Measurements from ENCODE around the gene MICALL2. TPM values are rescaled to one million over a fixed set of nuclear protein-coding genes. Genes with fewer than 3 reads are reported as not detected.

MICALL2 gene
- polyA plus RNA-seq, 1 of the 3 experiments (the other 2 are of a cell fraction) = 38.8 TPM

- CTCF ChIA-PET = interaction anchor here (0.6 to 4.3 kb wide), 3 partner anchors 25 to 305 kb away, joined by 3 to 31 read pairs (median 23); no protein-coding TSS in a partner anchor
- Histone ChIP-seq H3K36me3 (replicated peaks in 1 of 2; ENCODE audit: control insufficient read depth in 1 of 2, insufficient read depth in 2 of 2, low read length in 1 of 2) (peaks cover 28 to 69% of the 10 kb centered on the region in 2 experiments), H3K4me2 (no peak overlapping the region)
These were observed 40.2 kb upstream of the MICALL2 start for GRCh38 chr7:1499367-1500029.

More at GRCh38 chr7:1499367-1500029, 40.2 kb upstream of the MICALL2 start:
- Histone ChIP-seq H3K9me2 (no peaks in the 10 kb centered on the region), H3F3A (replicated peaks; ENCODE audit: insufficient read depth) (no peaks in the 10 kb centered on the region), H3K4me3 (ENCODE audit: low read depth in 2 of 2, low read length in 1 of 2) (no peak overlapping the region), H3K9me3 (no peaks in the 10 kb centered on the region), H3K27ac (ENCODE audit: low read depth in 2 of 2, low read length in 1 of 2) (no peak overlapping the region), H2AFZ (ENCODE audit: low read depth) (no peak overlapping the region), H4K20me1 (ENCODE audit: insufficient read depth) (peaks cover 36% of the 10 kb centered on the region), H3K4me1 (ENCODE audit: control insufficient read depth in 1 of 2, insufficient read depth in 2 of 2, low read depth in 1 of 2, low read length in 1 of 2) (peaks cover 5 to 15% of the 10 kb centered on the region in 2 experiments; a peak in 2 of 4 replicates), H3K9ac (no peak overlapping the region), H3K27me3 (ENCODE audit: insufficient read depth) (no peaks in the 10 kb centered on the region), H3K79me2 (ENCODE audit: insufficient read depth) (peaks cover 42% of the 10 kb centered on the region)
- DNase-seq = no peak
- no peak for TF ChIP-seq IRF3 (IDR thresholded peaks at IDR 0.05; ENCODE audit: low read depth, low read length)
- no peak for TF ChIP-seq USF1 (IDR thresholded peaks at IDR 0.05; ENCODE audit: borderline replicate concordance, low read depth)
- TF ChIP-seq ELF1 (IDR thresholded peaks at IDR 0.05) = no peak
- no peak for TF ChIP-seq USF2 (IDR thresholded peaks at IDR 0.05; ENCODE audit: borderline replicate concordance, low read depth, low read length)
- no peak for TF ChIP-seq CHD2 (IDR thresholded peaks at IDR 0.05; ENCODE audit: low read length, partially characterized antibody)
- no peak for TF ChIP-seq FOXJ3 (CRISPR knock-in tag; IDR thresholded peaks at IDR 0.05)
- TF ChIP-seq MXI1 (IDR thresholded peaks at IDR 0.05; ENCODE audit: low read depth, low read length) = no peak
- TF ChIP-seq EP300 (IDR thresholded peaks at IDR 0.05; ENCODE audit: borderline replicate concordance in 1 of 2, low read depth in 1 of 2, low read length in 1 of 2) = no peak
- no peak for TF ChIP-seq FOXM1 (IDR thresholded peaks at IDR 0.05; ENCODE audit: low read depth)
- POLR2A ChIA-PET = interaction anchor here (0.6 kb wide), 1 partner anchor 45 kb away, joined by 3 read pairs; no protein-coding TSS in a partner anchor
- 96% methylated on average over 15 of the region's 33 CpGs for WGBS (ENCODE audit: low lambda C conversion rate)

Data from SK-N-SH (cell line).